HepG2 (cell line): Measurements from ENCODE around the gene RANBP2. TPM values are rescaled to one million over a fixed set of nuclear protein-coding genes. Genes with fewer than 3 reads are reported as not detected.

Experiments
- FOXO1 ChIP-seq: sonication (generic); formaldehyde crosslinking; IDR thresholded peaks from 2 replicates; pipeline ENCODE4 v1.4.0; 2020; ENCODE audit warnings: missing genetic modification reagents
- MBD4 ChIP-seq: IDR thresholded peaks from 2 replicates; pipeline ENCODE4 v1.6.1; 2012; ENCODE audit warnings: low read length, inconsistent platforms, borderline replicate concordance
- SOX13 ChIP-seq, 3 experiments: fragments of 450-650 bp in 1 of 3; sonication (generic) in 1 of 3; formaldehyde crosslinking in 1 of 3; IDR thresholded peaks in 2 of 3; conservative IDR thresholded peaks in 1 of 3; 2 replicates each; pipeline versions ENCODE4 v1.5.0 to v1.6.1; 2016 to 2020; ENCODE audit warnings: antibody characterized with exemption in 1 of 3, mild to moderate bottlenecking in 1 of 3, missing compliant biosample characterization in 1 of 3, missing genetic modification reagents in 1 of 3, moderate library complexity in 1 of 3
- SUZ12 ChIP-seq: fragments of 150-350 bp; IDR thresholded peaks from 2 replicates; pipeline ENCODE4 v1.6.1; 2014; ENCODE audit warnings: low read depth, low read length
- TBX3 ChIP-seq: fragments of 450-650 bp; IDR thresholded peaks from 2 replicates; pipeline ENCODE4 v1.6.1; 2017; ENCODE audit warnings: antibody characterized with exemption, mild to moderate bottlenecking, inconsistent platforms, borderline replicate concordance
- TMF1 ChIP-seq: sonication (generic); formaldehyde crosslinking; IDR thresholded peaks from 2 replicates; pipeline ENCODE4 v1.8.1; 2022; ENCODE audit warnings: low read depth, missing genetic modification reagents
- ZFX ChIP-seq: sonication (generic); formaldehyde crosslinking; IDR thresholded peaks from 2 replicates; pipeline ENCODE4 v1.4.0; 2020; ENCODE audit warnings: mild to moderate bottlenecking, low read depth, missing genetic modification reagents, moderate library complexity
- ZNF10 ChIP-seq: sonication (generic); formaldehyde crosslinking; IDR thresholded peaks from 2 replicates; pipeline ENCODE4 v1.4.0; 2020; ENCODE audit warnings: mild to moderate bottlenecking, low read depth, missing genetic modification reagents, borderline replicate concordance
- ZNF232 ChIP-seq: sonication (generic); formaldehyde crosslinking; IDR thresholded peaks from 2 replicates; pipeline ENCODE4 v1.4.0; 2020; ENCODE audit warnings: missing genetic modification reagents, borderline replicate concordance
- ZNF614 ChIP-seq: IDR thresholded peaks from 2 replicates; pipeline ENCODE4 v1.6.1; 2018; ENCODE audit warnings: missing biosample characterization, missing genetic modification reagents, inconsistent platforms, borderline replicate concordance
- ZNF776 ChIP-seq: sonication (generic); formaldehyde crosslinking; IDR thresholded peaks from 2 replicates; pipeline ENCODE4 v1.4.0; 2020; ENCODE audit warnings: mild to moderate bottlenecking, missing genetic modification reagents
- polyA plus RNA-seq, 8 experiments: library from polyadenylated mRNA; depleted of rRNA in 3 of 8; stranded (reverse) in 7 of 8; unstranded in 1 of 8; fragments of >200 nt; fragmentation: Illumina TruSeq in 4 of 8; extraction: Trizol in 4 of 8; gene quantifications; 2 replicates each; pipeline versions ENCODE4 v1.2.1 to v1.2.3, GENCODE V29; 2011 to 2016; ENCODE audit warnings: low read depth in 4 of 8, missing spikeins in 1 of 8, mixed read lengths in 1 of 8; ENCODE audit not compliant: insufficient read depth in 1 of 8
- total RNA-seq, 5 experiments: library from RNA; depleted of rRNA; stranded (reverse); fragments of >200 nt; fragmentation: Illumina TruSeq; extraction: Trizol; gene quantifications; 2 replicates each; pipeline ENCODE4 v1.2.3, GENCODE V29; 2016; ENCODE audit warnings: low read depth in 1 of 5
- TF ChIP-seq, protein P1 (sequence below): sonication (generic); formaldehyde crosslinking; IDR thresholded peaks from 2 replicates; pipeline ENCODE4 v1.5.1; 2020; ENCODE audit warnings: missing genetic modification reagents, mild to moderate bottlenecking, borderline replicate concordance
- TF ChIP-seq, protein P2 (sequence below): sonication (generic); formaldehyde crosslinking; IDR thresholded peaks from 2 replicates; pipeline ENCODE4 v1.5.1; 2020; ENCODE audit warnings: missing genetic modification reagents, mild to moderate bottlenecking, borderline replicate concordance
- TF ChIP-seq, protein P3 (sequence below): sonication (generic); formaldehyde crosslinking; IDR thresholded peaks from 2 replicates; pipeline ENCODE4 v1.4.0; 2020; ENCODE audit warnings: missing genetic modification reagents, low read depth, mild to moderate bottlenecking, borderline replicate concordance
- TF ChIP-seq, protein P4 (sequence below): sonication (generic); formaldehyde crosslinking; IDR thresholded peaks from 2 replicates; pipeline ENCODE4 v1.8.0; 2023; ENCODE audit warnings: mild to moderate bottlenecking, missing genetic modification reagents
- TF ChIP-seq, protein P5 (sequence below): sonication (generic); formaldehyde crosslinking; IDR thresholded peaks from 2 replicates; pipeline ENCODE4 v1.4.0; 2020; ENCODE audit warnings: missing genetic modification reagents

The RANBP2 gene
- total and polyA plus RNA-seq, 2 of the 13 experiments (the other 11 are each of a cell fraction or from before 2014, with no cell fraction given): 12.2 to 87.0 TPM

DNA sequence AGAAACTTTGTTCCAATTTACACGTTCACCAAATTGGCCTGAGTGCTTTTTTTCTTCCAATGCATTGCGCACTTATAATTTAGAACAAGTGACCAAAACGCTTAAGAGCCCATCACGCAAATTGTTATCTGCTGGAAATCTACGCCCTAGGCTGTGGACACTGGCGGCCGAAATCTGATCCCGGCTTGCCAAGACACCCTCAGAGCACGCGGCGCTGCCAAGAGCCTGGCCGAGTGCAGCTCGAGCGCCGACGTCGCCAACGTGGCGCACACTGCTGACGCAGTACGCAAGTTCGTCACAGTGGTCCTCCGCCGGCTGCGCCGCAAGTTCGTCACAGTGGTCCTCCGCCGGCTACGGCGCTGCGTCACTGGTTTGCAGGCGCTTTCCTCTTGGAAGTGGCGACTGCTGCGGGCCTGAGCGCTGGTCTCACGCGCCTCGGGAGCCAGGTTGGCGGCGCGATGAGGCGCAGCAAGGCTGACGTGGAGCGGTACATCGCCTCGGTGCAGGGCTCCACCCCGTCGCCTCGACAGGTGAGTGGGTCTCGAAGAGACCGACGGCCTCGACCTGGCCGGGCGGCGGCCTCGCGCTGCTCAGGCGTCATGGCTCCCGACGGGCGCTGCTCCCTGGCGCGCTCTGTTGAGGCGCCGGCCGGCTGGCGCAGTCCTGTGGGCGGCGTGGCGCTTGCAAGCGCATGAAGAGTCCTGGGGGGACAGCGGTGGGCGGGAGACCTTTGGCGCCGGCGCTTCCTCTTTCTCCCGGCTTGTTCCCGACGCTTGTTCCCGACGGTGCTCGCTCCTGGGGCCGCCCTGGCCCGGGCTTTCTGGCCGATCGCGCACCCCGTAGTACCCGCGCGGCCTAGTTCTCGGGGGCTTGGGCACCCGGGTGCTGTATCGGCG, at the start of gene RANBP2 (continued):
- TF ChIP-seq ZNF10 (CRISPR knock-in tag): no peak; the same call in 1 of the 2 replicates
- TF ChIP-seq, protein P1, sequence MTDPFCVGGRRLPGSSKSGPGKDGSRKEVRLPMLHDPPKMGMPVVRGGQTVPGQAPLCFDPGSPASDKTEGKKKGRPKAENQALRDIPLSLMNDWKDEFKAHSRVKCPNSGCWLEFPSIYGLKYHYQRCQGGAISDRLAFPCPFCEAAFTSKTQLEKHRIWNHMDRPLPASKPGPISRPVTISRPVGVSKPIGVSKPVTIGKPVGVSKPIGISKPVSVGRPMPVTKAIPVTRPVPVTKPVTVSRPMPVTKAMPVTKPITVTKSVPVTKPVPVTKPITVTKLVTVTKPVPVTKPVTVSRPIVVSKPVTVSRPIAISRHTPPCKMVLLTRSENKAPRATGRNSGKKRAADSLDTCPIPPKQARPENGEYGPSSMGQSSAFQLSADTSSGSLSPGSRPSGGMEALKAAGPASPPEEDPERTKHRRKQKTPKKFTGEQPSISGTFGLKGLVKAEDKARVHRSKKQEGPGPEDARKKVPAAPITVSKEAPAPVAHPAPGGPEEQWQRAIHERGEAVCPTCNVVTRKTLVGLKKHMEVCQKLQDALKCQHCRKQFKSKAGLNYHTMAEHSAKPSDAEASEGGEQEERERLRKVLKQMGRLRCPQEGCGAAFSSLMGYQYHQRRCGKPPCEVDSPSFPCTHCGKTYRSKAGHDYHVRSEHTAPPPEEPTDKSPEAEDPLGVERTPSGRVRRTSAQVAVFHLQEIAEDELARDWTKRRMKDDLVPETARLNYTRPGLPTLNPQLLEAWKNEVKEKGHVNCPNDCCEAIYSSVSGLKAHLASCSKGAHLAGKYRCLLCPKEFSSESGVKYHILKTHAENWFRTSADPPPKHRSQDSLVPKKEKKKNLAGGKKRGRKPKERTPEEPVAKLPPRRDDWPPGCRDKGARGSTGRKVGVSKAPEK (CRISPR knock-in tag): peak; percentile 87; the same call in 1 of the 2 replicates
- TF ChIP-seq, protein P2, sequence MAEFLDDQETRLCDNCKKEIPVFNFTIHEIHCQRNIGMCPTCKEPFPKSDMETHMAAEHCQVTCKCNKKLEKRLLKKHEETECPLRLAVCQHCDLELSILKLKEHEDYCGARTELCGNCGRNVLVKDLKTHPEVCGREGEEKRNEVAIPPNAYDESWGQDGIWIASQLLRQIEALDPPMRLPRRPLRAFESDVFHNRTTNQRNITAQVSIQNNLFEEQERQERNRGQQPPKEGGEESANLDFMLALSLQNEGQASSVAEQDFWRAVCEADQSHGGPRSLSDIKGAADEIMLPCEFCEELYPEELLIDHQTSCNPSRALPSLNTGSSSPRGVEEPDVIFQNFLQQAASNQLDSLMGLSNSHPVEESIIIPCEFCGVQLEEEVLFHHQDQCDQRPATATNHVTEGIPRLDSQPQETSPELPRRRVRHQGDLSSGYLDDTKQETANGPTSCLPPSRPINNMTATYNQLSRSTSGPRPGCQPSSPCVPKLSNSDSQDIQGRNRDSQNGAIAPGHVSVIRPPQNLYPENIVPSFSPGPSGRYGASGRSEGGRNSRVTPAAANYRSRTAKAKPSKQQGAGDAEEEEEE (CRISPR knock-in tag): peak; percentile 97
- TF ChIP-seq SOX13 (IDR thresholded peaks at IDR 0.05): peak; percentile 65; the same call in 1 of the 2 replicates
- peak in 1 of 2 experiments; percentile 76; a peak in 2 of 4 replicates for TF ChIP-seq SOX13 (CRISPR knock-in tag; conservative IDR thresholded peaks at IDR 0.05 in 1 of 2, IDR thresholded peaks at IDR 0.05 in 1 of 2)
- TF ChIP-seq ZNF614 (CRISPR knock-in tag): peak; percentile 97
- TF ChIP-seq SUZ12: no peak
- TF ChIP-seq, protein P3, sequence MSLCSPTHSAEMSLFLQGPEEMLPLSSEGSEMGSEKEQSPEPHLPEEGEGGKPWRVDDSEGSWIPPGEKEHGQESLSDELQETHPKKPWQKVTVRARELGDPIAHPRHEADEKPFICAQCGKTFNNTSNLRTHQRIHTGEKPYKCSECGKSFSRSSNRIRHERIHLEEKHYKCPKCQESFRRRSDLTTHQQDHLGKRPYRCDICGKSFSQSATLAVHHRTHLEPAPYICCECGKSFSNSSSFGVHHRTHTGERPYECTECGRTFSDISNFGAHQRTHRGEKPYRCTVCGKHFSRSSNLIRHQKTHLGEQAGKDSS (CRISPR knock-in tag): peak; percentile 96
- TF ChIP-seq MBD4: no peak
- peak; percentile 70; the same call in 1 of the 2 replicates for TF ChIP-seq TBX3
- TF ChIP-seq FOXO1 (CRISPR knock-in tag): peak; percentile 89
- peak; percentile 96 for TF ChIP-seq ZNF776
- TF ChIP-seq, protein P4, sequence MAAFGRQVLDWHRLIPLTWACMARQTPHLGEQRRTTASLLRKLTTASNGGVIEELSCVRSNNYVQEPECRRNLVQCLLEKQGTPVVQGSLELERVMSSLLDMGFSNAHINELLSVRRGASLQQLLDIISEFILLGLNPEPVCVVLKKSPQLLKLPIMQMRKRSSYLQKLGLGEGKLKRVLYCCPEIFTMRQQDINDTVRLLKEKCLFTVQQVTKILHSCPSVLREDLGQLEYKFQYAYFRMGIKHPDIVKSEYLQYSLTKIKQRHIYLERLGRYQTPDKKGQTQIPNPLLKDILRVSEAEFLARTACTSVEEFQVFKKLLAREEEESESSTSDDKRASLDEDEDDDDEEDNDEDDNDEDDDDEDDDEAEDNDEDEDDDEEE (CRISPR knock-in tag): peak; percentile 84
- TF ChIP-seq TMF1 (CRISPR knock-in tag): peak; percentile 98
- TF ChIP-seq ZFX (CRISPR knock-in tag): peak; percentile 98
- TF ChIP-seq, protein P5, sequence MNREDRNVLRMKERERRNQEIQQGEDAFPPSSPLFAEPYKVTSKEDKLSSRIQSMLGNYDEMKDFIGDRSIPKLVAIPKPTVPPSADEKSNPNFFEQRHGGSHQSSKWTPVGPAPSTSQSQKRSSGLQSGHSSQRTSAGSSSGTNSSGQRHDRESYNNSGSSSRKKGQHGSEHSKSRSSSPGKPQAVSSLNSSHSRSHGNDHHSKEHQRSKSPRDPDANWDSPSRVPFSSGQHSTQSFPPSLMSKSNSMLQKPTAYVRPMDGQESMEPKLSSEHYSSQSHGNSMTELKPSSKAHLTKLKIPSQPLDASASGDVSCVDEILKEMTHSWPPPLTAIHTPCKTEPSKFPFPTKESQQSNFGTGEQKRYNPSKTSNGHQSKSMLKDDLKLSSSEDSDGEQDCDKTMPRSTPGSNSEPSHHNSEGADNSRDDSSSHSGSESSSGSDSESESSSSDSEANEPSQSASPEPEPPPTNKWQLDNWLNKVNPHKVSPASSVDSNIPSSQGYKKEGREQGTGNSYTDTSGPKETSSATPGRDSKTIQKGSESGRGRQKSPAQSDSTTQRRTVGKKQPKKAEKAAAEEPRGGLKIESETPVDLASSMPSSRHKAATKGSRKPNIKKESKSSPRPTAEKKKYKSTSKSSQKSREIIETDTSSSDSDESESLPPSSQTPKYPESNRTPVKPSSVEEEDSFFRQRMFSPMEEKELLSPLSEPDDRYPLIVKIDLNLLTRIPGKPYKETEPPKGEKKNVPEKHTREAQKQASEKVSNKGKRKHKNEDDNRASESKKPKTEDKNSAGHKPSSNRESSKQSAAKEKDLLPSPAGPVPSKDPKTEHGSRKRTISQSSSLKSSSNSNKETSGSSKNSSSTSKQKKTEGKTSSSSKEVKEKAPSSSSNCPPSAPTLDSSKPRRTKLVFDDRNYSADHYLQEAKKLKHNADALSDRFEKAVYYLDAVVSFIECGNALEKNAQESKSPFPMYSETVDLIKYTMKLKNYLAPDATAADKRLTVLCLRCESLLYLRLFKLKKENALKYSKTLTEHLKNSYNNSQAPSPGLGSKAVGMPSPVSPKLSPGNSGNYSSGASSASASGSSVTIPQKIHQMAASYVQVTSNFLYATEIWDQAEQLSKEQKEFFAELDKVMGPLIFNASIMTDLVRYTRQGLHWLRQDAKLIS (CRISPR knock-in tag): 0 out of 2 replicates have a peak, but pooled peaks have one; percentile 39
- peak; percentile 89 for TF ChIP-seq ZNF232 (CRISPR knock-in tag)
